ENCODE results near the gene A4GALT.
A peak's percentile ranks its signal among the peaks of the same experiment; 100 is the strongest.

- TF ChIP-seq, protein P1, sequence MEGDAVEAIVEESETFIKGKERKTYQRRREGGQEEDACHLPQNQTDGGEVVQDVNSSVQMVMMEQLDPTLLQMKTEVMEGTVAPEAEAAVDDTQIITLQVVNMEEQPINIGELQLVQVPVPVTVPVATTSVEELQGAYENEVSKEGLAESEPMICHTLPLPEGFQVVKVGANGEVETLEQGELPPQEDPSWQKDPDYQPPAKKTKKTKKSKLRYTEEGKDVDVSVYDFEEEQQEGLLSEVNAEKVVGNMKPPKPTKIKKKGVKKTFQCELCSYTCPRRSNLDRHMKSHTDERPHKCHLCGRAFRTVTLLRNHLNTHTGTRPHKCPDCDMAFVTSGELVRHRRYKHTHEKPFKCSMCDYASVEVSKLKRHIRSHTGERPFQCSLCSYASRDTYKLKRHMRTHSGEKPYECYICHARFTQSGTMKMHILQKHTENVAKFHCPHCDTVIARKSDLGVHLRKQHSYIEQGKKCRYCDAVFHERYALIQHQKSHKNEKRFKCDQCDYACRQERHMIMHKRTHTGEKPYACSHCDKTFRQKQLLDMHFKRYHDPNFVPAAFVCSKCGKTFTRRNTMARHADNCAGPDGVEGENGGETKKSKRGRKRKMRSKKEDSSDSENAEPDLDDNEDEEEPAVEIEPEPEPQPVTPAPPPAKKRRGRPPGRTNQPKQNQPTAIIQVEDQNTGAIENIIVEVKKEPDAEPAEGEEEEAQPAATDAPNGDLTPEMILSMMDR (IDR thresholded peaks at IDR 0.05): peak in 1 of 6 experiments; percentile 17
- TF ChIP-seq POLR2A (IDR thresholded peaks at IDR 0.05): no peak
These were observed 1.5 kb downstream of the A4GALT start for GRCh38 chr22:42719133-42719532.
